ENCODE measurements around the gene TTYH2.

The TTYH2 gene

GRCh38 chr17:74231928-74232907, 18.8 kb downstream of the TTYH2 start:
- FAIRE-seq, result no peak
- DNase-seq (ENCODE audit: insufficient read length, low spot score), result no peak

DNA sequence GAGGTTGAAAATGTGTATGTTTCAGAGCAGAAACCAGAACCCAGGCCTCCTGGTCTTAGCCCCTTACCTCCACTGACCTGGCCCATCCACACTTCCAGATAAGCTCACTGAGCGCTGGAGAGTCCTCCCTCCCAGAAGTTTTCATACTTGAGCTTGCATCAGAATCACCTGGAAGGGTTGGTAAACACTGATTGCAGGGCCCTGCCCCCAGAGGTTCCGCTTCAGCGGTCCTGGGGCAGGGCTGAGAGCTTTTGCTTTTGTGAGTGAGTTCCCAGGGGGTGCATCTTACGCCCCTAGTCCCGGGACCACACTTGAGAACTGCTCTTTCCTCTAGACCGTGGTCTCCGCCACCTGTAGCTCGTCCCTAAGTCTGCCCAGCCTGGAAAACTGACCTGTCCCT, 20.6 kb downstream of the TTYH2 start:
- no peak for DNase-seq (ENCODE audit: insufficient read length, low spot score)
- no peak for FAIRE-seq

DNA sequence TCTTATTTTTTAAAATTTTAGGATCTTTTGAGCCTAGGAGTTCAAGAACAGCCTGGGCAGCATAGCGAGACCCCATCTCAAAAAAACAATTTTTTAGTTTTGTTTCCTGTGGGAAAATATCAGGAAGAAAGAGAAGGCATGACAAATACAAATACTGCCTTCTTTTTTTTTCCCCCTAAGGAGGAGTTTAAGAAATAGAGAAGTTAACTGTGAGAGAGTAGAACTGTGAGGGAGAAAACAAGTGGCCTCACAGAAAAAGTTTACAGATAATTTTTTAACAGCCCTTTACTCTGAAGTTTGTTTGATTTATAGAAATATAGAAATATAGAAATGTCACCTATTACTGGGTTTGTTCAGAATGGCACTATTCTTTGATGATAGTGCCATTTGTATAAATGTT, 21.1 kb downstream of the TTYH2 start:
- FAIRE-seq (no peak), DNase-seq (ENCODE audit: insufficient read length, low spot score) (no peak)

DNA sequence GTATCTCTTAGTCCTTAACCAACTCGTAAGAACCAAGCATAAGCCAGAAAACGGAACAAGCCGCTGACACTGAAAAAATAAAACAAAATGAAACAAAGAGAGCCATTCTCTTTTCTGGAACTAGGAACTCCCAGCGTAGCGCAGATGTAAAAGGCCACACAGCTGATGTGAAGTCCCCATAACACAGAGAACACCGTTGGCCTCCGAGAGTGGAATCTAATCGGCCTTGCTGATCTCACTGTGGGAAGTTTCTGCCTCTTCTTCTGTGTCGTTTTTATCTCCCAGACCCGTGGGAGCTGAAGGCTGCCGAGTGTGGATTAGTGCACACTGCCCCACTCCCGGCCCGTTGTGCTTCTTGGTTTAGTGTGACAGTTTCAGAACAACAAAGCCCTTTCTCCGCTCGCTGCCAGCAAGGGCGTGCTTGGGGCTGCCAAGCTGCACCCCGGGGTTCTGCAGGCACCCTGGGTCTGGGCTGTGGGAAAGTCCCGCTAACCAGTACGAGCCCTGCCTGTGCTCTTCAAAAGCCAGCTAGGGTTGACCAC, 21.7 kb downstream of the TTYH2 start:
- no peak for FAIRE-seq
- DNase-seq (ENCODE audit: insufficient read length, low spot score), result no peak

GRCh38 chr17:74235911-74236371, 22.6 kb downstream of the TTYH2 start:
- FAIRE-seq (no peak), DNase-seq (ENCODE audit: insufficient read length, low spot score) (no peak)

DNA sequence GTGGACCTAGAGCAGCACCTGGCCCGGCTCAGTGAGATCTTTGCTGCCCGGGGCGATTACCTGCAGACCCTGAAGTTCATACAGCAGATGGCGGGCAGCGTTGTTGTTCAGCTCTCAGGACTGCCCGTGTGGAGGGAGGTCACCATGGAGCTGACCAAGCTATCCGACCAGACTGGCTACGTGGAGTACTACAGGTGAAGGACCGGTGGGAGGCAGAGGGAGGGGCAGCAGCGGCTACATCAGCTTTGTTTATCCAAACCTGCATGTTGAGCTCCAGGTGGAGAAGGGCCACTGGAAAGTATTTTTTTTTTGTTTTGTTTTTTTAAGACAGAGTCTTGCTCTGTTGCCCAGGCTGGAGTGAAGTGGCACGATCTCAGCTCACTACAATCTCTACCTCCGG, 23.9 kb downstream of the TTYH2 start:
- DNase-seq (ENCODE audit: insufficient read length, low spot score) (no peak), FAIRE-seq (no peak)

DNA sequence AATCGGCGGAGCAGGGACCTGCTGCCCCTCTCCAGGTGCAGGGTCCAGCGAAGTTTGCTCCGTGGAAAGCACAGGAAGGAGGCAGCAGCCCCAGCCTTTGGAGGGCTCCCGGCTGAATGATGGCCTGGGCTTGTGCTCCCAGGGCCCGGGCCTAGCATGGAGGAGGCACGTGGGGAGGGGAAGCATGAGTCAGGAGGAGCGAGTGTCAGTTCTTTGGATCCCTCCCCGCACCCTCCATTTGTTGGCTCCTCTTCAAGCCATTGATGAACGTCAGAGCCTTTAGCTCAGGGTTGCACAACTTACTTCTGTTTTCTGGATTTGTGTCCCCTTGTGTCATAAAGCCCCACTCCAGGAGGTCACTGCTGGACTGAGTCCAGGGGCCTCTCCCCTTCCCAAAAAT, 25.8 kb downstream of the TTYH2 start:
- FAIRE-seq (no peak), DNase-seq (ENCODE audit: insufficient read length, low spot score) (no peak)

DNA sequence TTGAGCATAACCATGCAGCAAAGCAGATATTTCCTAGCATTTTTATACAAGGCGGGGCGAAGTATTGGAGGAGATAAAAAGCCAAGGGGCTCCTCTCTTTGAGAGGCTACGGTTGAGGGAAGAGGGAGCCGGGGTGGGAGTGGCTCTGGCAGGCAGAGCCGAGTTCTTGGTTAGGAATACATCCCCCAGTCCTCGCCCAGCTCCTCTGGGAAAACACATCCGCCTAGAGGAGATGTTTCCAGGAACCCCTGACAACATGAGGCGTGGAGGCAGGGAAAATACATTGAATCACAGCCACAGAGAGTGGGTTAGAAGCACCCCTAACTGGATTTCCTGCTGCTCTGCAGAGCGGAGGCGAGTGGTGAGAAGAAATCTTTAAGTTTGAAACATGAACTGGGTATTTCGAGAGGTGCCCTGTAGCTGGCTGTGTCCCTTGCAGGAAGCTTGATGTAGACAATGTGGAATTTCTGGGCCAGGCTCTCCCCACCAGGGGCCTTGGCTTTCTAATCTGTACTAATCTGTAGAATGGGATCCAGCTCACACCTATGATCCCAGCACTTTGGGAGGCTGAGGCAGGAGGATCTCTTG, 27.3 kb downstream of the TTYH2 start:
- FAIRE-seq (no peak), DNase-seq (ENCODE audit: insufficient read length, low spot score) (no peak)

DNA sequence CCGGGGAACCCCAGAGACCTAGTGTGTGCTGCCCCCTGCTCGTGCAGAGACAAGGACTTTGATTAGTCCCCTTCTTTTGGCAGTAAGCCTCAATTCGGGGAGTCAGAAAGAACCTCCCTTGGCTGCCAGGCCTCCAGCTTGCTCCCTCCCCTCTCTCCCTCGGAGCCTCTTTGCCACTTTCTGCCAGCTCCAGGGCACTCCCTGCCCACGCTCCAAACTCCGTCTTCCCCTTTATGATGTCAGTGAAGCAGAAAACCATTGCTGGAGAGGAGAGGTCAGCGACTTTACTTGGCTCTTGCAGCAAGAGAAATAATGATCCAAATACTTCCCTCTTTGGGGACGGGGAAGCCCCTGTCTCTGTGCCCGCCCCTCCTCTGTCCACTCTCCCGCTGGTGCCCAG, 28.1 kb downstream of the TTYH2 start:
- no peak for FAIRE-seq

DNA sequence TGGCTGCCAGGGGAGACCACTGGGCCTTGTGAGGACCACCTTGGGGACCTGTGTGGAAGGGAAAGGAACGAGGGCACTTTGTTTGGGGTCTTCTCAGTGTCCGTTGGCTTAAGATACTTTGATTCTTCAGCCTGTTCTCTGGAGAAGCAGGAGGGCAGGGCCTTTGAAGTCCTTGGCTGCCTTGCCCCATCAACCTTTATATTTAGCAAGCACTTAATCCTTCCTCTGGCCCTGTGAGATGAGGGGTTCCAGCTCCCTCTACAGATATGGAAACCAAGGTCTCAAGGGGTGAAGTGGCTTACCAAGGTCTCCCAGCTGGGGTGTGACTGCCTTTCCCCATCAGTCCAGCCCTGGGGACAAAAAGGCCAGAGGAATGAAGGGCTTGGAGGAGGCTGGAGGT, 28.5 kb downstream of the TTYH2 start:
- DNase-seq (ENCODE audit: insufficient read length, low spot score) (no peak), FAIRE-seq (no peak)

More for the DNA sequence above, 28.1 kb downstream of the TTYH2 start:
- no peak for DNase-seq (ENCODE audit: insufficient read length, low spot score)

DNA sequence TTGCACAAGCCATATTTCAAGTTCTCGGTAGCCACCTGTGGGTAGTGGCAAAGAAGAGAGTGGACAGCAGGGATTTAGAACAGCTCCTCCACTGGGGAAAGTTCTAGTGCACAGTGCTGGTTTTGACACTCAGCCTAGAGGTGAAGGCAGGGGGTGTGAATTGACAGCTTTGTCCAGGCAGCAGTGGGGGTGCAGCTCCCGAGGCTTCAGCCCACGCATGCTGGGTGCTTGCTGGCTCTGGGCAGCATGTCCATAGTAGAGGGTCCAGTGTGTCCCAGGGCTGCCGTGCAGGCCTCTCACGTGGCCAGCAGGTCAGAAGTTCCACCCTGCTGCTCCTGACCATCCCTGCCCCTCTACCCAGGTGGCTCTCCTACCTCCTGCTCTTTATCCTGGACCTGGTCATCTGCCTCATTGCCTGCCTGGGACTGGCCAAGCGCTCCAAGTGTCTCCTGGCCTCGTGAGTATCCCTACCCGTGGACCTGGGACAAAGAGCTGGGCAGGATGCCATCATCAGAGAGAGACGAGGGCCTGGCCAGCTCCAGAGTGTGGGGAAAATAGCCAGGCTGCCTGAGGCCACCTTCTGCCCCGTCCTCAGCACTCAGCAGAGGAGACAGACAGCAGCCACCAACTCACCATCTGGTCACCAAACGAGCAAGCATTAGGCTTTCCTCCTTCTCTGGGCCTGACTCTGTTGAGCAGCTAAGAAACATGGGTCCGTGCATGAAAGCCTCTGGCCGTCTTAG, 29.8 kb downstream of the TTYH2 start:
- DNase-seq (ENCODE audit: insufficient read length, low spot score), result no peak
- peak; percentile 38 for FAIRE-seq

DNA sequence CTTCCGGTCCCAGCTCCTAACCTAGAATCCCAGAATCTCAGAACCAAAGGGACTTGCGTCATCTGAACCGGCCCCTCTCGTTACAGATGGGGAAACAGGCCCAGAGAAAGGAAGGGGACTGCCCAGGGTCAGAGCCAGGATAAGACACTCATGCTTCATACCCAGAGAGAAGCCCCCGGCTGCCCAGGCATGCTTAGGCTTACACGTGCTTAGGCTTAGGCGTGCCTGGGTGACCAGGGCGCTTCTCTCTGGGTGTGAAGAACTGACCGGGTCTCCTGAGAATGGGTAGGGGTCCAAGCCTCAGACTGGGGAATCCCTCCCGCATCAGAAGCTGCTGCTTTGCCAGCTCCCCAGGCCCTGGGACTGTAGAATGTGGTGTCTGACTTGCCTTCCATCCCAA, 30.8 kb downstream of the TTYH2 start:
- FAIRE-seq (no peak), DNase-seq (ENCODE audit: insufficient read length, low spot score) (no peak)

DNA sequence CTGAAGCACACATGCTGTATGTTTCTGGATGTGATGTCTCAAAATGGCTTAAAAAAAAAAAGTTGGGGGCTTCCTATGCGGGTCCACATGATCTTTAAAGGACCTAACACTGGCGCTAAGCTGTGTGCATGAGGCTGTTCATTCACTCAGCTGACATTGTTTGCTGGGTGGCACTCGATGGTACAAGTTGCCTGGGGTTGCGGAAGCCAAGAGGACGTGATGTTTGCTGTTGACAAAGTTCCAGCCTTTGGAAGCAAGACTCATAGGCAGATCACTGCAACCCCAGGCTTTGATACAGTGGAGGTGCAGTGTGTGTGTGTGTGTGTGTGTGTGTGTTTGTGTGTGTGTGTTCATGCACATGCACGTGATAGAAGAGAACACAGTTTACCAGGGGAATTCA, 31.2 kb downstream of the TTYH2 start:
- FAIRE-seq (no peak), DNase-seq (ENCODE audit: insufficient read length, low spot score) (no peak)

DNA sequence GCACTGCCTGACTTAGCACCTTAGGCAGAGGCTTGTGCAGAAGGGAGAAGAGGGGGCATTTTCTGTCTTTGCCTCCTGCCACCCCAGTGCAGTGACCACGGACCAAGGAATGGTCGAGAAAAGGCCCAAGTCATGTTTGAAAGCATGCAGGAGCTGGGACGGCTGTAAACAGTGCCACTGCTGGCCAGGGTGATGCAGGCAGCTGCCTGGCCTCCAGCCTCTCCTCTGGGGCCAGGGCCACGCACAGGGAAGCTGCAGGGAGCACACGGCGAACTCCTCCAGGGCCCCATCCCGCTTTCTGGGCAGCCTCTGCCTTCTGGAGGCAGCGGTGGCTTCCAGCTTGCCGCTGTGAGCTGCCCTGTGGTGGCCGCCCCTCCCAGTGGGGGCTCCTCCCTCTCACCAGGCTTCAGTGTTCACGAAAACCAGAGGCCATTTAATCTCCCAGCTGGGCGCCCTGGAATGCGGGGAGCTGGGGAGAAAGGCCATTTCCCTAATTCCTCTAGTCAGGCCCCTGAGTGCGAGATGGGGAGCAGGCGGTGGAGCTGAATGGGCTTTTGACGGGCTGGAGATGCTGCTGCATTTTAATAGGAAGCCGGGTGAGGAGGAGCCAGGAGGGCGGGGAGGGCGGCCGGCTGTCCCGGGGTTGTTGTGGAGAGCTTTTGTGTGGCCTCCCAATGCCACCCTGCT, 31.9 kb downstream of the TTYH2 start:
- DNase-seq (ENCODE audit: insufficient read length, low spot score), result no peak
- FAIRE-seq, result no peak

DNA sequence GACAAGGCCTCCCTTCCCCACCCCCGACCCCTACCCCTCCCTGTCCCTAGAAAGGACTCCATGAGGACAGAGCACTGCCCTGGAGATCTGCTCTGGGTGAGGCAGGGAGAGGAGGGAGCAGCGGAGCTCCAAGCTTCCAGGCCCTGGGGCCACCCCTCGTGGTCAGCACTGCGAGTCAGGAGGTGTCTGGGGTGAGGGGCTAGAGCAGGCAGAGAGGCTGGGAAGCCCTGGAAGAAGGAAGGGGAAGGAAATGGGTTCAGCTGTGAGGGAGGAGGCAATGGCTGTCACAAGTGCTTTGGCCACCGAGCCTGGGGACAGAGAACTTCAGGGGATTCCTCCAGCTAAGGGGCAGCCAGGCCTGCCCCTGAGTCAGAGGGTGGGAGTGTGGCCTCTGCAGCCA, 32.5 kb downstream of the TTYH2 start:
- DNase-seq (ENCODE audit: insufficient read length, low spot score) (no peak), FAIRE-seq (no peak)

- no peak for DNase-seq (ENCODE audit: insufficient read length, low spot score)
- FAIRE-seq, result no peak
Measured at GRCh38 chr17:74249590-74250270, 36.4 kb downstream of the TTYH2 start.

- DNase-seq (ENCODE audit: insufficient read length, low spot score) (no peak), FAIRE-seq (no peak)
Measured at GRCh38 chr17:74250324-74250995, 37.1 kb downstream of the TTYH2 start.

- FAIRE-seq (peak; percentile 98), DNase-seq (ENCODE audit: insufficient read length, low spot score) (no peak)
Measured at GRCh38 chr17:74251051-74251450, 37.7 kb downstream of the TTYH2 start.

GRCh38 chr17:74251569-74251968, 38.2 kb downstream of the TTYH2 start:
- DNase-seq (ENCODE audit: insufficient read length, low spot score) (no peak), FAIRE-seq (no peak)

Measured in HTR-8/SVneo (cell line).